Keratinocyte (primary cell): ENCODE results near the gene PHETA1. TPM values are rescaled to one million over a fixed set of nuclear protein-coding genes. Genes with fewer than 3 reads are reported as not detected.

ENCODE experiments used
- DNase-seq: peaks from one replicate; pipeline ENCODE4 v3.0.0-alpha.2; 2011; ENCODE audit warnings: low read depth, missing footprints, low spot score
- FAIRE-seq: peaks from 2 replicates; lab custom pipeline; 2011; peaks lifted over from hg19 to GRCh38; lab: Jason Lieb, UNC
- H2AFZ ChIP-seq: 2 replicates; pipeline ENCODE4 v1.6.0; 2012; ENCODE audit warnings: low read length, control low read depth, inconsistent platforms; ENCODE audit not compliant: control insufficient read depth
- H3K27ac ChIP-seq: 2 replicates; pipeline ENCODE4 v1.5.1; 2011; ENCODE audit warnings: low read length; ENCODE audit not compliant: control insufficient read depth, insufficient read depth
- H3K27me3 ChIP-seq: 3 replicates; pipeline ENCODE4 v1.6.0; 2011; ENCODE audit warnings: low read length; ENCODE audit not compliant: control insufficient read depth, insufficient read depth; ENCODE audit errors: extremely low read depth
- H3K36me3 ChIP-seq, 2 experiments: 2 replicates in 1 of 2; 3 replicates in 1 of 2; pipeline ENCODE4 v1.5.1; 2011; ENCODE audit warnings: low read length in 2 of 2, mild to moderate bottlenecking in 1 of 2; ENCODE audit not compliant: control insufficient read depth in 2 of 2, insufficient read depth in 2 of 2; ENCODE audit errors: extremely low read depth in 1 of 2
- H3K4me1 ChIP-seq: 3 replicates; pipeline ENCODE4 v1.5.1; 2011; ENCODE audit warnings: low read length; ENCODE audit not compliant: control insufficient read depth, insufficient read depth; ENCODE audit errors: extremely low read depth
- H3K4me2 ChIP-seq: 3 replicates; pipeline ENCODE4 v1.6.0; 2011; ENCODE audit warnings: low read depth, low read length; ENCODE audit not compliant: control insufficient read depth, insufficient read depth; ENCODE audit errors: extremely low read depth
- H3K4me3 ChIP-seq, 3 experiments: fragments of 200-600 bp in 1 of 3; sonication (generic) in 1 of 3; 2 replicates in 2 of 3; 3 replicates in 1 of 3; pipeline ENCODE4 v1.5.1; 2011 to 2016; ENCODE audit warnings: low read length in 3 of 3, mild to moderate bottlenecking in 3 of 3, control low read depth in 2 of 3, inconsistent platforms in 1 of 3, low read depth in 1 of 3, mixed read lengths in 1 of 3, mixed run types in 1 of 3, moderate library complexity in 1 of 3; ENCODE audit not compliant: control insufficient read depth in 2 of 3, insufficient read depth in 2 of 3; ENCODE audit errors: extremely low read depth in 1 of 3
- H3K79me2 ChIP-seq: 2 replicates; pipeline ENCODE4 v1.6.0; 2012; ENCODE audit warnings: low read length; ENCODE audit not compliant: control insufficient read depth, insufficient read depth
- H3K9ac ChIP-seq: 3 replicates; pipeline ENCODE4 v1.6.0; 2011; ENCODE audit warnings: low read length; ENCODE audit not compliant: control insufficient read depth, insufficient read depth; ENCODE audit errors: extremely low read depth
- H3K9me1 ChIP-seq: 3 replicates; pipeline ENCODE4 v1.6.0; 2011; ENCODE audit warnings: low read length; ENCODE audit not compliant: control insufficient read depth, insufficient read depth; ENCODE audit errors: extremely low read depth
- H3K9me3 ChIP-seq: 2 replicates; pipeline ENCODE4 v1.5.1; 2012; ENCODE audit warnings: low read depth, low read length; ENCODE audit not compliant: control insufficient read depth
- H4K20me1 ChIP-seq: 3 replicates; pipeline ENCODE4 v1.6.0; 2011; ENCODE audit warnings: low read length; ENCODE audit not compliant: control insufficient read depth, insufficient read depth; ENCODE audit errors: extremely low read depth
- EZH2 ChIP-seq: IDR thresholded peaks from one replicate; pipeline ENCODE4 v1.6.1; 2012; ENCODE audit warnings: inconsistent platforms, mild to moderate bottlenecking, low read length, moderate library complexity
- dilution Hi-C: fragments of 300-500 bp; cut with MboI; formaldehyde crosslinking; loops from one replicate; pipeline ENCODE4 v1.7.0; 2020; ENCODE audit warnings: low sequenced_read_pairs; ENCODE audit not compliant: extremely low pct_ligation_motif_present
- polyA plus RNA-seq, 5 experiments: library from polyadenylated mRNA; depleted of rRNA in 3 of 5; stranded (reverse) in 3 of 5; stranded (forward) in 1 of 5; unstranded in 1 of 5; fragments of >200 nt; gene quantifications; 1 replicate in 1 of 5; 2 replicates in 3 of 5; 3 replicates in 1 of 5; pipeline versions ENCODE4 v1.2.1 to v1.2.3, GENCODE V29; 2011 to 2012; ENCODE audit warnings: missing spikeins in 2 of 5, low read depth in 1 of 5, low replicate concordance in 1 of 5
- TF ChIP-seq, protein P1 (sequence below), 3 experiments: IDR thresholded peaks in 1 of 3; conservative IDR thresholded peaks in 1 of 3; optimal IDR thresholded peaks in 1 of 3; 2 replicates in 2 of 3; 3 replicates in 1 of 3; pipeline versions ENCODE3 to v1.5.1; 2011; ENCODE audit warnings: low read length in 3 of 3, mild to moderate bottlenecking in 3 of 3, moderate library complexity in 2 of 3, control low read depth in 1 of 3, inconsistent platforms in 1 of 3; ENCODE audit not compliant: insufficient read depth in 2 of 3; ENCODE audit errors: extremely low read depth in 1 of 3

The PHETA1 gene
- polyA plus RNA-seq, 1 donor (not counting 4 experiments of a cell fraction or from before 2014, with no cell fraction given) = 1.7 TPM

GRCh38 chr12:111352296-111352993 lies 16.4 kb downstream of the PHETA1 start:
- no peaks in the 10 kb centered on the region for H3K9me1 ChIP-seq
- H3K9me3 ChIP-seq = peaks cover 3% of the 10 kb centered on the region
- H3K4me3 ChIP-seq = no peak overlapping the region
- no peak overlapping the region for H3K4me2 ChIP-seq
- no peaks in the 10 kb centered on the region for H3K4me1 ChIP-seq
- H3K9ac ChIP-seq = no peak overlapping the region
- no peaks in the 10 kb centered on the region for H4K20me1 ChIP-seq
- FAIRE-seq (no peak), DNase-seq (no peak)
- TF ChIP-seq, protein P1, sequence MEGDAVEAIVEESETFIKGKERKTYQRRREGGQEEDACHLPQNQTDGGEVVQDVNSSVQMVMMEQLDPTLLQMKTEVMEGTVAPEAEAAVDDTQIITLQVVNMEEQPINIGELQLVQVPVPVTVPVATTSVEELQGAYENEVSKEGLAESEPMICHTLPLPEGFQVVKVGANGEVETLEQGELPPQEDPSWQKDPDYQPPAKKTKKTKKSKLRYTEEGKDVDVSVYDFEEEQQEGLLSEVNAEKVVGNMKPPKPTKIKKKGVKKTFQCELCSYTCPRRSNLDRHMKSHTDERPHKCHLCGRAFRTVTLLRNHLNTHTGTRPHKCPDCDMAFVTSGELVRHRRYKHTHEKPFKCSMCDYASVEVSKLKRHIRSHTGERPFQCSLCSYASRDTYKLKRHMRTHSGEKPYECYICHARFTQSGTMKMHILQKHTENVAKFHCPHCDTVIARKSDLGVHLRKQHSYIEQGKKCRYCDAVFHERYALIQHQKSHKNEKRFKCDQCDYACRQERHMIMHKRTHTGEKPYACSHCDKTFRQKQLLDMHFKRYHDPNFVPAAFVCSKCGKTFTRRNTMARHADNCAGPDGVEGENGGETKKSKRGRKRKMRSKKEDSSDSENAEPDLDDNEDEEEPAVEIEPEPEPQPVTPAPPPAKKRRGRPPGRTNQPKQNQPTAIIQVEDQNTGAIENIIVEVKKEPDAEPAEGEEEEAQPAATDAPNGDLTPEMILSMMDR (optimal IDR thresholded peaks at IDR 0.05 in 1 of 3, IDR thresholded peaks at IDR 0.05 in 1 of 3, conservative IDR thresholded peaks at IDR 0.05 in 1 of 3; ENCODE audit: extremely low read depth in 1 of 3, insufficient read depth in 2 of 3, low read length in 3 of 3) = no peak
- TF ChIP-seq EZH2 = no peak
- dilution Hi-C loops = no loop called here
- no peaks in the 10 kb centered on the region for H3K27me3 ChIP-seq
- no peaks in the 10 kb centered on the region for H3K36me3 ChIP-seq
- no peak overlapping the region for H3K27ac ChIP-seq
- H2AFZ ChIP-seq = no peak overlapping the region
- H3K79me2 ChIP-seq = no peaks in the 10 kb centered on the region

DNA sequence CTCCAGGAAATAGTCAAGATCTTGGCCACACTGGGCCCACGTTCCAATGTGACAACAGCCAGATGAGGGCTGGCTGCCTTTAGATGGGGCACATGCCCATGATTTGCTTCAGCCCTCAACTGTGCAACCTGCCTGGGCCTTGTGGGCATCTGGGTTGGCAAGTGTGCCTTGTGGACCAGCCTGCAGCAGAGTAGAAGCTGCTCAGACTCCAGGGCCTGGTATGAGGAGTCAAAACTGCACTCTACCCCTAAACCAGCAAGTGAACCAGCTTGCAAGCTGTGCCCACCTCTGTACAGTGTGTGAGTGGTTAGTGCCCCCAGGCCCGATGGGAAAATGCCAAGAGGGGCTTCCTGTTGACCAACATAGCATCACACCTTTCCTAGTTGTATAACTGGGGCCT lies 17.9 kb downstream of the PHETA1 start:
- Histone ChIP-seq H3K4me2 (no peak overlapping the region), H3K36me3 (no peaks in the 10 kb centered on the region), H3K4me1 (no peaks in the 10 kb centered on the region), H3K4me3 (no peak overlapping the region), H3K9me3 (peaks cover 3% of the 10 kb centered on the region), H3K27ac (no peak overlapping the region), H2AFZ (no peak overlapping the region), H3K9me1 (no peaks in the 10 kb centered on the region), H3K79me2 (no peaks in the 10 kb centered on the region), H3K9ac (no peak overlapping the region), H4K20me1 (no peaks in the 10 kb centered on the region), H3K27me3 (no peaks in the 10 kb centered on the region)
- FAIRE-seq = no peak
- TF ChIP-seq, protein P1 (optimal IDR thresholded peaks at IDR 0.05 in 1 of 3, IDR thresholded peaks at IDR 0.05 in 1 of 3, conservative IDR thresholded peaks at IDR 0.05 in 1 of 3; ENCODE audit: extremely low read depth in 1 of 3, insufficient read depth in 2 of 3, low read length in 3 of 3) = no peak
- no peak for TF ChIP-seq EZH2
- dilution Hi-C loops = no loop called here
- DNase-seq = no peak
